T-helper 17 cell (primary cell): ENCODE measurements around the gene ZNF205. TPM values are rescaled to one million over a fixed set of nuclear protein-coding genes. Genes with fewer than 3 reads are reported as not detected.
A peak's percentile ranks its signal among the peaks of the same experiment; 100 is the strongest.
"Not testable (repeated sequence)": the region's sequence is repeated elsewhere in the genome, so short reads cannot be mapped to it uniquely, and the experiment has no call there.

ENCODE experiments used
- ATAC-seq: fragments of 150-1000 bp; cut with Tn5 transposase; 2 replicates; pipeline ENCODE4 v1.10.0; 2021; ENCODE audit warnings: mild to moderate bottlenecking, moderate library complexity
- DNase-seq, 3 donors: peaks; one replicate each; pipeline versions ENCODE4 v3.0.0 to v3.0.0-alpha.2; 2020 to 2021
- H3K9me3 ChIP-seq: one replicate; pipeline ENCODE4 v1.7.0; 2013; ENCODE audit warnings: low read length, mild to moderate bottlenecking; ENCODE audit not compliant: control insufficient read depth, poor library complexity, severe bottlenecking
- H3K27ac Mint-ChIP-seq: one replicate; pipeline ENCODE4 v1.8.0; 2022; ENCODE audit warnings: mild to moderate bottlenecking, moderate library complexity, mixed read lengths
- H3K27me3 Mint-ChIP-seq: one replicate; pipeline ENCODE4 v1.8.0; 2022; ENCODE audit warnings: mixed read lengths
- H3K36me3 Mint-ChIP-seq: one replicate; pipeline ENCODE4 v1.8.0; 2022; ENCODE audit warnings: low read depth, mixed read lengths
- H3K4me1 Mint-ChIP-seq: one replicate; pipeline ENCODE4 v1.8.0; 2022; ENCODE audit warnings: mild to moderate bottlenecking, mixed read lengths
- H3K4me3 Mint-ChIP-seq: one replicate; pipeline ENCODE4 v1.8.0; 2022; ENCODE audit warnings: mild to moderate bottlenecking, moderate library complexity, mixed read lengths
- total RNA-seq, 4 donors: library from RNA in 2 of 4; stranded (reverse) in 2 of 4; gene quantifications; one replicate each; pipeline ENCODE4 v1.2.3 and lab custom pipeline; 2022 to 2026

The ZNF205 gene
- not detected for total RNA-seq
- total RNA-seq (lab: John Stamatoyannopoulos, UW) = 0 to 0.08 reads per million in 2 donors

GRCh38 chr16:3112058-3112880 lies at the start of gene ZNF205:
Gene ZNF205 (plus strand): TSS chr16:3112586. CDS start chr16:3113431, 845 bp downstream.
- no peak within 1 kb of the TSS for H3K4me3 Mint-ChIP-seq
- peak within 1 kb of the TSS; percentile 24 for H3K27ac Mint-ChIP-seq
- DNase-seq (no peak), ATAC-seq (no peak)
- peaks cover 1% of the 10 kb centered on the region for H3K4me1 Mint-ChIP-seq
- H3K36me3 Mint-ChIP-seq = no peaks in the 10 kb centered on the region
- H3K27me3 Mint-ChIP-seq = peaks cover 20% of the 10 kb centered on the region
- no peaks in the 10 kb centered on the region for H3K9me3 ChIP-seq

GRCh38 chr16:3063625-3064386 lies 48.6 kb upstream of the ZNF205 start:
- Mint-ChIP-seq H3K4me1 (peaks cover 39% of the 10 kb centered on the region), H3K4me3 (peak overlapping the region; percentile 99), H3K27me3 (no peaks in the 10 kb centered on the region), H3K36me3 (peaks cover 14% of the 10 kb centered on the region), H3K27ac (peak overlapping the region; percentile 100)
- no peak for DNase-seq
- no peak for ATAC-seq
- H3K9me3 ChIP-seq = no peaks in the 10 kb centered on the region

GRCh38 chr16:3065069-3065741 lies 47.2 kb upstream of the ZNF205 start, which contains the start of gene IL32:
Gene IL32 (plus strand): TSS chr16:3065640. CDS start chr16:3065812, 172 bp downstream.
- Mint-ChIP-seq H3K4me3 (peak within 1 kb of the TSS; percentile 99), H3K27ac (peak within 1 kb of the TSS; percentile 100), H3K27me3 (no peaks in the 10 kb centered on the region), H3K4me1 (peaks cover 45% of the 10 kb centered on the region), H3K36me3 (peaks cover 16% of the 10 kb centered on the region)
- DNase-seq (peak; percentile 43 to 58 (median 55)), ATAC-seq (peak; percentile 78)
- H3K9me3 ChIP-seq = no peaks in the 10 kb centered on the region

- no peak for DNase-seq
- ATAC-seq = peak; percentile 25
- H3K9me3 ChIP-seq = no peaks in the 10 kb centered on the region
- Mint-ChIP-seq H3K4me1 (peaks cover 46% of the 10 kb centered on the region), H3K27me3 (no peaks in the 10 kb centered on the region), H3K27ac (peak overlapping the region; percentile 100), H3K4me3 (peak overlapping the region; percentile 99), H3K36me3 (peaks cover 16% of the 10 kb centered on the region)
Observed at GRCh38 chr16:3065742-3066439, 46.5 kb upstream of the ZNF205 start.

GRCh38 chr16:3066440-3066748 lies 46.0 kb upstream of the ZNF205 start:
- no peaks in the 10 kb centered on the region for H3K27me3 Mint-ChIP-seq
- peaks cover 51% of the 10 kb centered on the region for H3K4me1 Mint-ChIP-seq
- DNase-seq (no peak), ATAC-seq (no peak)
- H3K4me3 Mint-ChIP-seq = peak overlapping the region; percentile 99
- H3K9me3 ChIP-seq = no peaks in the 10 kb centered on the region
- H3K27ac Mint-ChIP-seq = peak overlapping the region; percentile 100
- H3K36me3 Mint-ChIP-seq = peaks cover 16% of the 10 kb centered on the region

GRCh38 chr16:3068487-3068886 lies 43.9 kb upstream of the ZNF205 start:
- Mint-ChIP-seq H3K27me3 (no peaks in the 10 kb centered on the region), H3K36me3 (peaks cover 16% of the 10 kb centered on the region), H3K4me1 (peaks cover 58% of the 10 kb centered on the region), H3K27ac (peak overlapping the region; percentile 100), H3K4me3 (peak overlapping the region; percentile 99)
- ATAC-seq = no peak
- H3K9me3 ChIP-seq = no peaks in the 10 kb centered on the region
- DNase-seq = no peak

GRCh38 chr16:3069146-3069545 lies 43.2 kb upstream of the ZNF205 start:
- not testable (repeated sequence) for ATAC-seq, H3K9me3 ChIP-seq, DNase-seq, H3K27me3 Mint-ChIP-seq
- Mint-ChIP-seq H3K36me3 (peaks cover 18% of the 10 kb centered on the region), H3K27ac (peak overlapping the region; percentile 100), H3K4me1 (peaks cover 61% of the 10 kb centered on the region), H3K4me3 (peak overlapping the region; percentile 71)

- peaks cover 66% of the 10 kb centered on the region for H3K4me1 Mint-ChIP-seq
- H3K9me3 ChIP-seq = no peaks in the 10 kb centered on the region
- peak overlapping the region; percentile 100 for H3K27ac Mint-ChIP-seq
- ATAC-seq = no peak
- peak overlapping the region; percentile 77 for H3K4me3 Mint-ChIP-seq
- DNase-seq = no peak
- no peaks in the 10 kb centered on the region for H3K27me3 Mint-ChIP-seq
- H3K36me3 Mint-ChIP-seq = peaks cover 15% of the 10 kb centered on the region
Observed at GRCh38 chr16:3070608-3071111, 41.7 kb upstream of the ZNF205 start.

GRCh38 chr16:3071655-3072054 lies 40.7 kb upstream of the ZNF205 start:
- H3K27ac Mint-ChIP-seq = peak overlapping the region; percentile 98
- H3K27me3 Mint-ChIP-seq = no peaks in the 10 kb centered on the region
- H3K36me3 Mint-ChIP-seq = peaks cover 13% of the 10 kb centered on the region
- ATAC-seq (no peak), DNase-seq (no peak)
- no peaks in the 10 kb centered on the region for H3K9me3 ChIP-seq
- H3K4me1 Mint-ChIP-seq = peaks cover 70% of the 10 kb centered on the region
- H3K4me3 Mint-ChIP-seq = peak overlapping the region; percentile 77

- Mint-ChIP-seq H3K27ac (peak overlapping the region; percentile 98), H3K36me3 (peaks cover 11% of the 10 kb centered on the region), H3K4me3 (peak overlapping the region; percentile 77), H3K4me1 (peaks cover 72% of the 10 kb centered on the region)
- H3K9me3 ChIP-seq, H3K27me3 Mint-ChIP-seq, DNase-seq, ATAC-seq: not testable (repeated sequence)
Observed at GRCh38 chr16:3072148-3072547, 40.2 kb upstream of the ZNF205 start.

GRCh38 chr16:3072576-3073263 lies 39.7 kb upstream of the ZNF205 start:
- H3K9me3 ChIP-seq, H3K27me3 Mint-ChIP-seq, H3K36me3 Mint-ChIP-seq: not testable (repeated sequence)
- Mint-ChIP-seq H3K4me1 (peaks cover 71% of the 10 kb centered on the region), H3K4me3 (peak overlapping the region; percentile 91), H3K27ac (peak overlapping the region; percentile 98)
- DNase-seq = peak in 1 of 3 donors; percentile 37
- peak; percentile 33 for ATAC-seq

GRCh38 chr16:3073448-3073847 lies 38.9 kb upstream of the ZNF205 start:
- H3K27ac Mint-ChIP-seq = peak overlapping the region; percentile 98
- H3K4me3 Mint-ChIP-seq = peak overlapping the region; percentile 91
- ATAC-seq (no peak), DNase-seq (no peak)
- no peaks in the 10 kb centered on the region for H3K9me3 ChIP-seq
- H3K4me1 Mint-ChIP-seq = peaks cover 74% of the 10 kb centered on the region
- H3K36me3 Mint-ChIP-seq = peaks cover 5% of the 10 kb centered on the region
- H3K27me3 Mint-ChIP-seq = no peaks in the 10 kb centered on the region
